Activated CD8-positive, alpha-beta memory T cell treated with anti-CD3 and anti-CD28 coated beads, Interleukin-2, amount 10 ng/mL, durations not matched to agents 7 days and 5 days (primary cell): ENCODE measurements around the gene OR5B2. TPM values are rescaled to one million over a fixed set of nuclear protein-coding genes. Genes with fewer than 3 reads are reported as not detected.
"Not testable (repeated sequence)": the region's sequence is repeated elsewhere in the genome, so short reads cannot be mapped to it uniquely, and the experiment has no call there.

Experiments
- ATAC-seq: fragments of 150-1000 bp; cut with Tn5 transposase; one replicate; pipeline ENCODE4 v1.10.0; 2021; ENCODE audit warnings: moderate library complexity
- CTCF ChIA-PET: fragments of 350-600 bp; sonication (Branson Sonifier 250); formaldehyde crosslinking; loops from one replicate; lab custom pipeline; 2021; ENCODE audit warnings: antibody characterized with exemption; lab: Charles Lee
- DNase-seq: peaks from one replicate; pipeline ENCODE4 v3.0.0-alpha.2; 2020
- H3K27ac Mint-ChIP-seq: one replicate; pipeline ENCODE4 v1.8.0; 2021; ENCODE audit warnings: mild to moderate bottlenecking, mixed read lengths
- H3K27me3 Mint-ChIP-seq: one replicate; pipeline ENCODE4 v1.8.0; 2021; ENCODE audit warnings: mixed read lengths
- H3K36me3 Mint-ChIP-seq: one replicate; pipeline ENCODE4 v1.8.0; 2021; ENCODE audit warnings: mild to moderate bottlenecking, mixed read lengths
- H3K4me1 Mint-ChIP-seq: one replicate; pipeline ENCODE4 v1.8.0; 2021; ENCODE audit warnings: mixed read lengths
- H3K4me3 Mint-ChIP-seq: one replicate; pipeline ENCODE4 v1.8.0; 2021; ENCODE audit warnings: mild to moderate bottlenecking, moderate library complexity, mixed read lengths
- H3K9me3 Mint-ChIP-seq: one replicate; pipeline ENCODE4 v1.8.0; 2022; ENCODE audit warnings: low read depth, mixed read lengths
- total RNA-seq, 2 experiments: library from RNA; stranded (reverse); gene quantifications; one replicate each; pipeline ENCODE4 v1.2.3, GENCODE V29; 2021

Gene OR5B2
- not detected for total RNA-seq

DNA sequence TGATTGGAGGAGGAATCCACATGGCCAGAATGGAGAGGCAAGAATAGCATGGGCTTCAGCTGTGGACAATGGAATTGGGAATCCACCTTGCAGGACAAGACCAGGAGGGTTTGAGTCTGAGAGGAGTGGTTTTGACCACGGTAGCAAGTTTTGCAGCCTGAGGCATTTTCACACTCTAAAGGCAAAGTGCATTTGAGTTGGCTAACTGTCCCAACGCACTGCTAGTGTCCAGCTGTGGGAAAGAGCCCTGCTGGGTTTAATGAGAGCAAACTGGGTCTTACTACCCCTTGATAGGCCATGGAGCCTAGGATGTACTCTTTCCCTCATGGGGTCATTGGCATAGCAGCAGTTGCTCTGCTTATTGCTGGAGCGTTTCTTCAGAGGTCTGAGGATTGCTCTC is at the start of gene OR5B2:
Gene OR5B2, minus strand, starts transcription at position 101 of the 400 bp plus-strand sequence. CDS start 4,860 bp downstream, outside the sequence.
- H3K4me1 Mint-ChIP-seq: no peaks in the 10 kb centered on the region
- H3K36me3 Mint-ChIP-seq: no peaks in the 10 kb centered on the region
- H3K27ac Mint-ChIP-seq: no peak within 1 kb of the TSS
- no peak for DNase-seq
- ATAC-seq: no peak
- CTCF ChIA-PET: no interaction called here
- H3K9me3 Mint-ChIP-seq: no peaks in the 10 kb centered on the region
- no peak within 1 kb of the TSS for H3K4me3 Mint-ChIP-seq
- H3K27me3 Mint-ChIP-seq: peaks cover 6% of the 10 kb centered on the region

DNA sequence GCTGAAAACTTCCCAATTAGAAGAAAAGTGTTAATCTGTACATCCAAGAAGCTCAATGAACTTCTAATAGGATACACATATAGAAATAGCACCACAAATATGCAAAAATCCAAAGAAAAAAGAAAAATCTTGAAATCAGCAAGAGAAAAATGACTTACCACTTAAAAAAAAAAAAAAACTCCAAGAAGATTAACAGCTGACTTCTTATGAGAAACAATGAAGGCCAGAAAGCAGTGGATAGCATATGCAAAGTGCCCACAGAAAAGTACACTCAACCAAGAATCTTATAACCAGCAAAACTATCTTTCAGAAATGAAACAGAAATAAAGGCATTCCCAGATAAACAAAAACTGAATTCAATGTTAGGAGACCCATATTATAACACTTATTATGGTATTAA is 44.0 kb upstream of the OR5B2 start:
- Mint-ChIP-seq H3K27ac (no peak overlapping the region), H3K36me3 (no peaks in the 10 kb centered on the region), H3K9me3 (peaks cover 16% of the 10 kb centered on the region), H3K27me3 (no peaks in the 10 kb centered on the region), H3K4me3 (no peak overlapping the region), H3K4me1 (no peaks in the 10 kb centered on the region)
- CTCF ChIA-PET: no interaction called here
- ATAC-seq (no peak), DNase-seq (no peak)

DNA sequence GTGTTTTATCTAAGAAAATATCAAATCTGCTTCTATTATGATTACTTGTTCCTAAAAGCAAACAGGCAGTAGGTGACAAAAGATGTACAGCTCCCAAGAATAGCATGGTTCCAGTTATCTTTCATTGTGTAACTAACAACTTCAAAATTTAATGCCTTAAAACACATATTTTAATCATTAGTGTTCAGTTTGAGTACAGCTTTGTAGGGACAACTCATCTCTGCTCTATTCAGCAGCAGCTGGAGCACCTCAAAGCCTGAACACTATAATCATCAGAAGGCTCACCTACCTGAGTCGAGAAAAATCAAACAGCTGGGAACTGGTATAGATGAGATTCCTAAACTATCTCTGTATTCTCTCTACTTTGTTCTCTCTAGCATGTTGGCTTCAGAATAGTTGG is 38.4 kb upstream of the OR5B2 start:
- no peaks in the 10 kb centered on the region for H3K4me1 Mint-ChIP-seq
- H3K27ac Mint-ChIP-seq: no peak overlapping the region
- ATAC-seq: no peak
- no peak overlapping the region for H3K4me3 Mint-ChIP-seq
- H3K27me3 Mint-ChIP-seq: no peaks in the 10 kb centered on the region
- DNase-seq: no peak
- CTCF ChIA-PET: no interaction called here
- peaks cover 5% of the 10 kb centered on the region for H3K9me3 Mint-ChIP-seq
- H3K36me3 Mint-ChIP-seq: no peaks in the 10 kb centered on the region

DNA sequence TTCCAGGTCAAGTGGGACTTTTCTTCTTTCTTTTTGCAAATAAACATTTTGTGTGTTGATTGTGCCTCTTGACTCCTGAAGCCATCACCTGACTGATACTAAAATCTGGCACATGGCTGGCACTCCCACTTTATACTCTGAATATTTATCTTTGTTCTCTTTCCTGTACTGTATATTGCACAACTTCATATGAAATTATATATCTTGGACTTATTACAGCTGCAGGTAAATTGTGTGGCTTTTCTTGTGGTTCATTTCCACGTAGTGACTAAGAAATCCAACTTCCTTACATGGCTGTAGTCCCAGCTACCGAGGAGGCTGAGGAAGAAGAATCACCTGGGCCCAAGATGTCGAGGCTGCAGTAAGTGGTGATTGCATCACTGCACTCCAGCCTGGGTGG is 37.8 kb upstream of the OR5B2 start:
- Mint-ChIP-seq H3K4me3 (no peak overlapping the region), H3K36me3 (no peaks in the 10 kb centered on the region), H3K27ac (no peak overlapping the region), H3K9me3 (peaks cover 5% of the 10 kb centered on the region), H3K27me3 (no peaks in the 10 kb centered on the region), H3K4me1 (no peaks in the 10 kb centered on the region)
- CTCF ChIA-PET: no interaction called here
- ATAC-seq (no peak), DNase-seq (no peak)

DNA sequence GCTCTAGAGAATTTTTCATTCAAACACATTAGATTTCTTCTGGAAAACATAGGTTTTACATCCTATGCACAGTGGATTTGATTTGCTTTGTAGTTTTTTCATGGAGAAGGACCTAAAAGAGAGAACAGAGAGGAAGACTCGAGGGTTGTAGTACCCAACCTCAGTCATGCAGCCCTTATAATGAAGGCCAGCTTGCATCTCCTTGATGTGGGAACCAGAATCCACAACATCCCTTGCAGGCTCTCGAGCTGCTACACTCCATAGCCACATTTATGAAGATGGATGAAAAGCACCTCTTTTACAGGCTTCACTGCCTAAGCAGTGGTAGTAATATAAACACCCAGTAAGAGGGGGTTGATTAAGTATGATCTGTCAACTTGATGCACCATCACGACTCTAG is 23.7 kb upstream of the OR5B2 start:
- CTCF ChIA-PET: no interaction called here
- no peaks in the 10 kb centered on the region for H3K36me3 Mint-ChIP-seq
- ATAC-seq (no peak), DNase-seq (no peak)
- no peaks in the 10 kb centered on the region for H3K4me1 Mint-ChIP-seq
- H3K9me3 Mint-ChIP-seq: no peaks in the 10 kb centered on the region
- H3K27me3 Mint-ChIP-seq: peaks cover 3% of the 10 kb centered on the region
- H3K27ac Mint-ChIP-seq: no peak overlapping the region
- H3K4me3 Mint-ChIP-seq: no peak overlapping the region

DNA sequence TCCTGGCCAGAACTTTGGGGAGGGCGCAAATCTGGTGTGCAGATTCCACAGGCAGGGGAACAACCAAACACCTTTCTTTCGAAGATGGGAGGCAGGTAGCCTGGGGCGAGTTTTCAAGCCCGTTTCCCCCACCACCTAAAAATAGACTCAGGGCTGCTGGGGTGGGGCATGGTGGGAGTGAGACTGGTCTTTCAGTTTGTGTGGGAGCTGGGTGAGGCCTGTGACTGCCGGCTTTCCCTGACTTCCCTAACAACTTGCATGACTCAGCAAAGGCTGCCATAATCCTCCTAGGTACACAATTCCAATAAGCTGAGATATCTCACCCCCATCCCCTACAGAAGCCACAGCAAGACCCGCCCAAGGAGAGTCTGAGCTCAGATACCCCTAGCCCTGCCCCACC is 18.4 kb upstream of the OR5B2 start:
- ATAC-seq (no peak), DNase-seq (no peak)
- CTCF ChIA-PET: no interaction called here
- Mint-ChIP-seq H3K36me3 (no peaks in the 10 kb centered on the region), H3K4me1 (no peaks in the 10 kb centered on the region), H3K9me3 (no peaks in the 10 kb centered on the region), H3K27ac (no peak overlapping the region), H3K27me3 (no peaks in the 10 kb centered on the region), H3K4me3 (no peak overlapping the region)

DNA sequence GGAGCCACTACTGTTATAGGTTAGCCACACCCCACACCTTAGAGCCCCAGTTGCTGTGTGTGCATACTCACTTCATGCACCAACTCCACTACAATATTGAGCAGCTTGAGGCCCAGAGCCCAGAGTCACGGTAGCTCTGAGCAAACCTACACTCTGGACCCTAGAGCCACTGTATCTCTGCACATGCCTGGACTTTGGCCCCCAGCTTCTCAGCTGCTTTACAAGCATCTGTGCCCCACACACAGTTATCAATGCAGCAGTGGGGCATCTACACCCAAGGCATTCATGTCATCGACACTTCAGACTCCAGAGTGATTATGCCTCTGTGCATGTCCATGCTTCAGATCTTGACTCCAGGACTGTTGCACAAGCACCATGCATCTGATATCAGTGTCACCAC is 16.4 kb upstream of the OR5B2 start:
- Mint-ChIP-seq H3K36me3 (no peaks in the 10 kb centered on the region), H3K4me3 (no peak overlapping the region), H3K27ac (no peak overlapping the region), H3K9me3 (no peaks in the 10 kb centered on the region), H3K4me1 (no peaks in the 10 kb centered on the region), H3K27me3 (no peaks in the 10 kb centered on the region)
- ATAC-seq (no peak), DNase-seq (no peak)
- CTCF ChIA-PET: no interaction called here

DNA sequence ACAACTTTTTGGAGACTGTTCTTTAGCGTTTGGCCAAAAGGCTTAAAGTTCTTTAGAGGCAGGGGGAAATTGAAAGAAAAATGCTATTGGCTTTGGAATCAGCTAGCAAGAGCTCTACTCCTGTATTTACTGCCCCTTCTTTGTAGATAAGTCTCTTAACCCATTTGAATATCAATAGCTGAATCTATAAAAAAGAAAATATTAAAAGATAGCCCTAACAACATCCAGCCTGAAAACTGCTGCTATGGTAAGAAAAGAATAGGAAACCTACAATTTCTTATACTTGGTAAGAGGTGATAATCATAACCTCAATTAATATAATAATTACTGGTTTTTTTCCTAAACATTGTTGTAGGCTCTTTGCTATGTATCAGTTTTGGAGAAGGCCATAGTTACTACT is 14.2 kb upstream of the OR5B2 start, which contains the start of gene OR5B12:
Gene OR5B12, minus strand, starts transcription at position 101 of the 400 bp plus-strand sequence. CDS start 2,085 bp downstream, outside the sequence.
- ATAC-seq: no peak
- H3K4me3 Mint-ChIP-seq: no peak within 1 kb of the TSS
- CTCF ChIA-PET: no interaction called here
- no peaks in the 10 kb centered on the region for H3K4me1 Mint-ChIP-seq
- H3K27ac Mint-ChIP-seq: no peak within 1 kb of the TSS
- no peaks in the 10 kb centered on the region for H3K9me3 Mint-ChIP-seq
- H3K36me3 Mint-ChIP-seq: no peaks in the 10 kb centered on the region
- no peaks in the 10 kb centered on the region for H3K27me3 Mint-ChIP-seq
- no peak for DNase-seq

DNA sequence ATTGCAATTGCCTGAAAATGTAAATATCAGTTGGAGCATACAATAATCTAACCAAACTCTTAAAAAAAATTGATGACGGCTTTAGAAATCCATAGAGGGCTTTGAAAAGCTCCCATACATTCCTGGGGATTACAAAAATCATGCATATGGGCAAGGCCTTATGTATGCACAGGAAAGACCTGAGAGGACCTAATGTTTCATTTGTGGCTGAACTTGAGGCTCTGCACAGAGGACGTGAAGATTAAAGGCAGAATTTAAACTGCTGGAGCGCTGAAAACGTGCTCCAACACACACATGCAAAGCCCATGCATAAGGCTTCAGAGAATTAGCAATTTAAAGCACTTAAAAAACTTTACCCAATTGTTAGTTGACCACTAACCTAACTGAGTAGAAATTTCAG is 10.6 kb upstream of the OR5B2 start:
- no peak for ATAC-seq
- no peak for DNase-seq
- Mint-ChIP-seq H3K9me3 (no peaks in the 10 kb centered on the region), H3K4me3 (no peak overlapping the region), H3K4me1 (no peaks in the 10 kb centered on the region), H3K36me3 (no peaks in the 10 kb centered on the region), H3K27me3 (no peaks in the 10 kb centered on the region), H3K27ac (no peak overlapping the region)
- CTCF ChIA-PET: no interaction called here

DNA sequence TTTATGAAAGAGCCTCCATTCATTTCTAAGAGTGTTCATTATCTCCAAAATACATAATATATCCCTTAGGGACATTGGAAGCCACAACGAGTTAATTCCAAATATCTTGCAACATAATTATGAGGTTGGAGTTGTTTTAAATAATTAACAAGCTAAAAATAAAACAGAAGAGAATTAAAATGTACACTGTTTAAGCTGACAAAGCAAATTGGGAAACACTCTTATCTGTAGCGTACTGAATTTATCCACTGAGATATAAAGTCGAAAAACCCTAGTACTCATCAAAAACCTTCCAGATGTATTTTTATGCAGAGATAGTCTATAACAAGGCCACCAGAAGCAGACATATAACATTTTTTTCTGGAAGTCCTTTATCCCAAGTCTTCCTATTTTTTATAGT is 6.3 kb upstream of the OR5B2 start:
- DNase-seq (no peak), ATAC-seq (no peak)
- Mint-ChIP-seq H3K27ac (no peak overlapping the region), H3K4me1 (no peaks in the 10 kb centered on the region), H3K4me3 (no peak overlapping the region), H3K36me3 (no peaks in the 10 kb centered on the region), H3K27me3 (peaks cover 3% of the 10 kb centered on the region), H3K9me3 (no peaks in the 10 kb centered on the region)
- CTCF ChIA-PET: no interaction called here

DNA sequence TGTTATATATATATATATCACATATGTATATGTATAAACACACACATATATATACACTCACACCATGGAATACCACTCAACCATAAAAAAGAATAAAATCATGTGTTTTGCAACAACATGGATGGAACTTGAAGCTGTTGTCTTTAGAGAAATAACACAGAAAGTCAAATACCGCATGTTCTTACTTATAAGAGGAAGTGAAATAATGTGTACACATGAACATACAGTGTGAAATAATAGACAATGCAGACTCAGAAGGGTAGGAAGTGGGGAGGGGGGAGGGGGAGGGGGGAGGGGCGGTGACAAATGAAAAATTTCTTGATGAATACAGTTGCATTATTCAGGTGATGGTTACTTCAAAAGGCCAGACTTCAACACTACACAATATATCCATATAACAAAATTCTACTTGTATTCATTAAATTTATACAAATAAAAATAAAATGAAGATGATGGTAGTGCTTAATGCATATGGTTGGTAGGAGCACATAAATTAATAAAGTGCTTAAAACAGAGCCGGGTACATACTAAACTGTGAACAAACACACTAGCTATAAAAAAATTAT is 5.8 kb upstream of the OR5B2 start:
- H3K9me3 Mint-ChIP-seq: no peaks in the 10 kb centered on the region
- ATAC-seq (no peak), DNase-seq (no peak)
- H3K27me3 Mint-ChIP-seq: peaks cover 3% of the 10 kb centered on the region
- CTCF ChIA-PET: no interaction called here
- no peaks in the 10 kb centered on the region for H3K36me3 Mint-ChIP-seq
- no peak overlapping the region for H3K27ac Mint-ChIP-seq
- H3K4me1 Mint-ChIP-seq: no peaks in the 10 kb centered on the region
- no peak overlapping the region for H3K4me3 Mint-ChIP-seq

DNA sequence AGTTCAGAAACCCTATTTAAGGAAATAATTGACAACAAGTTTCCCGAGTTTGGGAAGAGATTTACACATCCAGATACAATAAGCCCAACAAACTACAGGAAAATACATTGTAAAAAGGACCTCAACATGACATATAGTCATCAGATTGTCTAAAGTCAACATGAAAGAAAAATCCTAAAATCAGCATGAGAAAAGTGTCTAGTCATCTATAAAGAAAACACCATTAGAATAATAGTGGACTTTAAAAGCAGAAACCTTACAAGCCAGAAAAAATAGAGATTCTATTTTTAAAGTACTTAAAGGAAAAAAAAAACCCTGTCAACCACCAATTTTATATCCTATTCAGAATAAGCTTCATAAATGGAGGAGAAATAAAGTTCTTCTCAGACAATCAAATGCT is 1.4 kb upstream of the OR5B2 start:
- H3K4me1 Mint-ChIP-seq: no peaks in the 10 kb centered on the region
- no peak overlapping the region for H3K4me3 Mint-ChIP-seq

DNA sequence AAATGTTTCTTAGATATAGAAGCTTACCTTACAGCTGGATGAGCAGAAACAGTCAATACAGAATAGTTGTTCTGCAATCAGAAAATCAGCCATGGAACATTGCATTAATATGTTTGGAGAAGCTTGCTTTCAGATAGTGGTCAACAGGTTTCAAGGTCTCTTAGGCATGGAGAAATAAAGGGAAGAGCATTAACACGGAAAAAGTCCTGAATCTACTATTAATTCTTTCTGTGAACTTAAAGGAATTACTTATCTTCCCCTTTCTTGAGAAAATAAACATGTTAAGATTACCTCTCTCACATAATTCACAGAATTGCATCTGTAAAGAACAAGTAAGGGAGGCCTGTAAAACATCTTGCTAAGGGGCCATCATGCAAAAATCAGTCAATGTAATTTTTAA is 21.1 kb downstream of the OR5B2 start, which contains the start of gene OR5B3:
Gene OR5B3, minus strand, starts transcription at position 101 of the 400 bp plus-strand sequence. CDS start 3,465 bp downstream, outside the sequence.
- Mint-ChIP-seq H3K27ac (no peak within 1 kb of the TSS), H3K4me3 (no peak within 1 kb of the TSS), H3K4me1 (no peaks in the 10 kb centered on the region), H3K27me3 (peaks cover 3% of the 10 kb centered on the region), H3K9me3 (peaks cover 11% of the 10 kb centered on the region), H3K36me3 (peaks cover 1% of the 10 kb centered on the region)
- no peak for ATAC-seq
- CTCF ChIA-PET: no interaction called here
- no peak for DNase-seq

More for the DNA sequence above, 1.4 kb upstream of the OR5B2 start:
- Mint-ChIP-seq H3K9me3 (no peaks in the 10 kb centered on the region), H3K36me3 (no peaks in the 10 kb centered on the region), H3K27ac (no peak overlapping the region), H3K27me3 (peaks cover 5% of the 10 kb centered on the region)
- DNase-seq: no peak
- CTCF ChIA-PET: no interaction called here
- no peak for ATAC-seq

DNA sequence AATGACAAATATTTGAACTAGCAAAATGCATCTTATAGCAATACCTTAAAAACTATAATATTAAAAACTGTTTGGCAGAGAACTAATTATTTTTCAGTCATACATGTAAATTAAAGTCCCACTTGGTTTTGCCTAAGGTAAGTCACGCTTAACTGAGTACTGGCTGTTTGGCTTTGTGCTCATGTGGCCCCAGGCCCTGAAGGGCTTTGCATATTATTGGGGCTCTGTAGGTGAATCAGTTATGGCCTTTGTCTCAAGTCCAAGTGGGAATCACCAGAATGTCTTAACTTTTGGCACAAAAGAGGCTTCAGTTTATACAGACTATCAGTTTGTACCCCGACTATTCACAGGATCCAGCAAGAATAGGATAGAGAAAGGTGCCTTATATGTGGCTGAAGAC is 28.3 kb downstream of the OR5B2 start:
- H3K36me3 Mint-ChIP-seq, ATAC-seq, H3K4me1 Mint-ChIP-seq, CTCF ChIA-PET, H3K27ac Mint-ChIP-seq, H3K9me3 Mint-ChIP-seq, H3K27me3 Mint-ChIP-seq, H3K4me3 Mint-ChIP-seq, DNase-seq: not testable (repeated sequence)

DNA sequence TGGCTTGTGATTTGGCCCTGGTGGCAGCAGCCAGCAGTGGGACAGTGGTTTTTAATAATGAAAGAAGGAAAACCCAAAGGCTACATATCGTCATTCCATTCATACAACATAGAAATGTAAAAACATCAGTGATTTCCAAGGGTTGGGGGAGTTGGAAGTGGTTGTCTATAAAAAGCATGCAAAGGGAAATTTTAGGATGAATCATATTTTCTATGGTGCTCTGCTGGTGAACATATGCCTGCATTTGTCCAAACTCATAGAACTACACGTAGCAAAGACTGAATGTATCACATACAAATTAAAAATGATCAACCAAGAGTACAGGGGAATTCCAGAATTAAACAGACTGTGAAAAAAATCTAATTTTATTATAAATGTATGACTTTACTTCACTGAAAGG is 32.3 kb downstream of the OR5B2 start:
- Mint-ChIP-seq H3K27ac (no peak overlapping the region), H3K27me3 (no peaks in the 10 kb centered on the region), H3K4me3 (no peak overlapping the region), H3K4me1 (no peaks in the 10 kb centered on the region), H3K36me3 (no peaks in the 10 kb centered on the region), H3K9me3 (peaks cover 10% of the 10 kb centered on the region)
- no peak for ATAC-seq
- CTCF ChIA-PET: no interaction called here
- DNase-seq: no peak
